ENCODE data around the gene LRRC49. TPM values are rescaled to one million over a fixed set of nuclear protein-coding genes. Genes with fewer than 3 reads are reported as not detected.
"Not testable (repeated sequence)": the region's sequence is repeated elsewhere in the genome, so short reads cannot be mapped to it uniquely, and the experiment has no call there.

Gene LRRC49
- total RNA-seq, 1 donor, result 18.1 TPM

GRCh38 chr15:70936326-70936725, 43.7 kb downstream of the LRRC49 start:
- H4K20me1 ChIP-seq (ENCODE audit: insufficient read depth, low read length), result no peaks in the 10 kb centered on the region
- H3K27me3 ChIP-seq (ENCODE audit: insufficient read depth, low read length), result no peaks in the 10 kb centered on the region
- no peaks in the 10 kb centered on the region for H3K36me3 ChIP-seq (ENCODE audit: insufficient read depth, low read length)
- H3K79me2 ChIP-seq (ENCODE audit: insufficient read depth, low read length), result no peaks in the 10 kb centered on the region
- TF ChIP-seq CTCF (IDR thresholded peaks at IDR 0.05; ENCODE audit: extremely low read depth, low read depth, low read length), result no peak
- no peak overlapping the region for H2AFZ ChIP-seq (ENCODE audit: low read length)
- no peaks in the 10 kb centered on the region for H3K9me3 ChIP-seq (ENCODE audit: low read depth, low read length)
- no peak for DNase-seq (ENCODE audit: insufficient read length, low spot score, missing footprints)
- no peak overlapping the region for H3K27ac ChIP-seq (ENCODE audit: low read depth, low read length)
- no peak overlapping the region for H3K4me2 ChIP-seq (ENCODE audit: insufficient read depth, low read length)
- H3K4me1 ChIP-seq (ENCODE audit: insufficient read depth, low read length), result no peaks in the 10 kb centered on the region
- H3K4me3 ChIP-seq (ENCODE audit: insufficient read depth, low read length), result no peak overlapping the region

GRCh38 chr15:70943285-70943684, 50.7 kb downstream of the LRRC49 start:
- not testable (repeated sequence) for H3K36me3 ChIP-seq (ENCODE audit: insufficient read depth, low read length); DNase-seq (ENCODE audit: insufficient read length, low spot score, missing footprints); H3K9me3 ChIP-seq (ENCODE audit: low read depth, low read length); H3K79me2 ChIP-seq (ENCODE audit: insufficient read depth, low read length); H3K4me2 ChIP-seq (ENCODE audit: insufficient read depth, low read length); H3K4me1 ChIP-seq (ENCODE audit: insufficient read depth, low read length); H3K27me3 ChIP-seq (ENCODE audit: insufficient read depth, low read length); H2AFZ ChIP-seq (ENCODE audit: low read length); H3K4me3 ChIP-seq (ENCODE audit: insufficient read depth, low read length); H4K20me1 ChIP-seq (ENCODE audit: insufficient read depth, low read length); H3K27ac ChIP-seq (ENCODE audit: low read depth, low read length)

- Histone ChIP-seq H3K27me3 (ENCODE audit: insufficient read depth, low read length) (no peaks in the 10 kb centered on the region), H3K4me2 (ENCODE audit: insufficient read depth, low read length) (no peak overlapping the region), H3K4me1 (ENCODE audit: insufficient read depth, low read length) (no peaks in the 10 kb centered on the region), H3K4me3 (ENCODE audit: insufficient read depth, low read length) (no peak overlapping the region), H4K20me1 (ENCODE audit: insufficient read depth, low read length) (no peaks in the 10 kb centered on the region), H2AFZ (ENCODE audit: low read length) (no peak overlapping the region), H3K36me3 (ENCODE audit: insufficient read depth, low read length) (no peaks in the 10 kb centered on the region), H3K79me2 (ENCODE audit: insufficient read depth, low read length) (no peaks in the 10 kb centered on the region), H3K9me3 (ENCODE audit: low read depth, low read length) (no peaks in the 10 kb centered on the region), H3K27ac (ENCODE audit: low read depth, low read length) (no peak overlapping the region)
- DNase-seq (ENCODE audit: insufficient read length, low spot score, missing footprints), result no peak
- TF ChIP-seq CTCF (IDR thresholded peaks at IDR 0.05; ENCODE audit: extremely low read depth, low read depth, low read length), result no peak
Observed at GRCh38 chr15:70947351-70948335, 55.0 kb downstream of the LRRC49 start.

GRCh38 chr15:70950953-70951352, 58.3 kb downstream of the LRRC49 start:
- Histone ChIP-seq H3K4me1 (ENCODE audit: insufficient read depth, low read length) (peaks cover 6% of the 10 kb centered on the region), H3K36me3 (ENCODE audit: insufficient read depth, low read length) (no peaks in the 10 kb centered on the region), H3K9me3 (ENCODE audit: low read depth, low read length) (no peaks in the 10 kb centered on the region), H3K79me2 (ENCODE audit: insufficient read depth, low read length) (no peaks in the 10 kb centered on the region), H2AFZ (ENCODE audit: low read length) (no peak overlapping the region), H3K27ac (ENCODE audit: low read depth, low read length) (no peak overlapping the region), H4K20me1 (ENCODE audit: insufficient read depth, low read length) (no peaks in the 10 kb centered on the region), H3K4me2 (ENCODE audit: insufficient read depth, low read length) (no peak overlapping the region), H3K27me3 (ENCODE audit: insufficient read depth, low read length) (no peaks in the 10 kb centered on the region), H3K4me3 (ENCODE audit: insufficient read depth, low read length) (no peak overlapping the region)
- DNase-seq (ENCODE audit: insufficient read length, low spot score, missing footprints), result no peak
- no peak for TF ChIP-seq CTCF (IDR thresholded peaks at IDR 0.05; ENCODE audit: extremely low read depth, low read depth, low read length)

Measured in osteoblast (primary cell).